Coronary artery (tissue), 2 donors: ENCODE measurements around the gene SLC38A10.
A peak's percentile ranks its signal among the peaks of the same experiment; 100 is the strongest.

Source experiments
- DNase-seq: peaks from one replicate; pipeline ENCODE4 v3.0.0-alpha.2; 2017; ENCODE audit warnings: low spot score
- H3K27ac ChIP-seq, 2 donors: fragments of 200-600 bp; sonication (generic); one replicate each; pipeline ENCODE4 v1.5.1; 2016 to 2019
- H3K4me3 ChIP-seq: fragments of 200-600 bp; sonication (generic); 2 replicates; pipeline ENCODE4 v1.5.1; 2016; ENCODE audit warnings: mild to moderate bottlenecking, moderate library complexity
- TF ChIP-seq, protein P1 (sequence below): fragments of 200-600 bp; sonication (generic); IDR thresholded peaks from one replicate; pipeline ENCODE4 v1.5.1; 2019; ENCODE audit warnings: antibody characterized with exemption

Gene SLC38A10

DNA sequence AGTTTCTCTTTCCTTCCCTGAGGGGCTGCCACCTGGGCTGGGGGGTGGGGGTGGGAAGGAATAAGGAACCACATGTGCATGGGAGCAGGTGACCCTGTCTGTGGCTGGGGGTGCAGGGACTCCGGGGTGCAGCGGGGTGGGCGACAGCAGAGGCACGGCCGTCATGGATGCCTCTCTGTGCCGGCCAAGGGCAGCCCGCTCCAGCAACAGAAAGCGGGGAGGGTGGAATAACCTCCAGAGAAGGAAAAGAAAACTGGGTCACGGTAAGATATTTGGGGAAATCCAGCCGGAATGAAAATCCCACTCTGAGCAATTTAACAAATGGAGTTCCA, 51.8 kb downstream of the SLC38A10 start:
- H3K27ac ChIP-seq: no peak overlapping the region
- no peak for DNase-seq

DNA sequence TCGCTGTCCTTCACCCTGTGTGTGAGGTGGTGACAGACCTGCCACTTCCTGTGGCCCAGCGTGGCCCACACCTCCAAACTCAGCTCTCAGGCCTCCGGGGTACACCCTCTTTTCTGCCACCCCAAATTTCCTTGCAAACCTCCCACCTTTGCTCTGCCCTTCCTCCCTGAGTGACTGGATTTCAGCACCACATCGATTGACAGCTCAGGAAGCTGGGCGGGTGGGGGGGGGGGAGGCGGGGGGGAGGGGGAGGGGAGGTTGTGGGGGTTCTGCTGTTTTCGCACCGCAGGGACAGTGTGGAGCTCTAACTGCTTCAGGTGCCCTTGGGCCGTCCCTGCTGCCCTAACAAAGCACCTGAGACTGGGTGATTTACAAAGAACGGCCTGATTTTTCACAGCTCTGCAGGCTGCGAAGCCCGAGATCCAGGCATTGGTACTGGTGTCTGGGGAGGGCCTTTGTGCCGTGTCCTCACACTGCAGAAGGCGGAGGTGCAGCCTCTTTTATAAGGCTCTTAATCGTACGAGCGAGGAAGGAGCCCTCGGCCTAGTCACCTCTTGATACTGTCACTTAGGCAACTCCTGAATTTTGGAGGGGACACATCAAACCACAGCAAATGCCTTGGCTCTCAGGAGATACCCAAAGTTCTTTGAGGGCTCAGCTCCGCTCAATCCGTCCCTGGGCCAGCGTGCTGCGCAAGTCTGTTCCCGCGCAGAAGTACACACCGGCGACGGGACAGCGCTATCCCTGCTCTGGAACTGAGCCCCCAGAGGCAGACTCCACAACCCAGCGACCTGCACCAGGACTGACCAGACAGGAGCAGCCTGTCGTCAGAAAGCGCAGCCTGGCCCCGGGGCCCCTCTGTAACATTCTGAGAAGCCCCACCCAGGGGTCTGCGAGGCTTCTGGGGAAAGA, 52.4 kb downstream of the SLC38A10 start:
- Histone ChIP-seq H3K4me3 (no peak overlapping the region), H3K27ac (no peak overlapping the region)
- TF ChIP-seq, protein P1, sequence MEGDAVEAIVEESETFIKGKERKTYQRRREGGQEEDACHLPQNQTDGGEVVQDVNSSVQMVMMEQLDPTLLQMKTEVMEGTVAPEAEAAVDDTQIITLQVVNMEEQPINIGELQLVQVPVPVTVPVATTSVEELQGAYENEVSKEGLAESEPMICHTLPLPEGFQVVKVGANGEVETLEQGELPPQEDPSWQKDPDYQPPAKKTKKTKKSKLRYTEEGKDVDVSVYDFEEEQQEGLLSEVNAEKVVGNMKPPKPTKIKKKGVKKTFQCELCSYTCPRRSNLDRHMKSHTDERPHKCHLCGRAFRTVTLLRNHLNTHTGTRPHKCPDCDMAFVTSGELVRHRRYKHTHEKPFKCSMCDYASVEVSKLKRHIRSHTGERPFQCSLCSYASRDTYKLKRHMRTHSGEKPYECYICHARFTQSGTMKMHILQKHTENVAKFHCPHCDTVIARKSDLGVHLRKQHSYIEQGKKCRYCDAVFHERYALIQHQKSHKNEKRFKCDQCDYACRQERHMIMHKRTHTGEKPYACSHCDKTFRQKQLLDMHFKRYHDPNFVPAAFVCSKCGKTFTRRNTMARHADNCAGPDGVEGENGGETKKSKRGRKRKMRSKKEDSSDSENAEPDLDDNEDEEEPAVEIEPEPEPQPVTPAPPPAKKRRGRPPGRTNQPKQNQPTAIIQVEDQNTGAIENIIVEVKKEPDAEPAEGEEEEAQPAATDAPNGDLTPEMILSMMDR: no peak
- DNase-seq: no peak

More for the DNA sequence above, 51.8 kb downstream of the SLC38A10 start:
- TF ChIP-seq, protein P1: no peak
- no peak overlapping the region for H3K4me3 ChIP-seq

DNA sequence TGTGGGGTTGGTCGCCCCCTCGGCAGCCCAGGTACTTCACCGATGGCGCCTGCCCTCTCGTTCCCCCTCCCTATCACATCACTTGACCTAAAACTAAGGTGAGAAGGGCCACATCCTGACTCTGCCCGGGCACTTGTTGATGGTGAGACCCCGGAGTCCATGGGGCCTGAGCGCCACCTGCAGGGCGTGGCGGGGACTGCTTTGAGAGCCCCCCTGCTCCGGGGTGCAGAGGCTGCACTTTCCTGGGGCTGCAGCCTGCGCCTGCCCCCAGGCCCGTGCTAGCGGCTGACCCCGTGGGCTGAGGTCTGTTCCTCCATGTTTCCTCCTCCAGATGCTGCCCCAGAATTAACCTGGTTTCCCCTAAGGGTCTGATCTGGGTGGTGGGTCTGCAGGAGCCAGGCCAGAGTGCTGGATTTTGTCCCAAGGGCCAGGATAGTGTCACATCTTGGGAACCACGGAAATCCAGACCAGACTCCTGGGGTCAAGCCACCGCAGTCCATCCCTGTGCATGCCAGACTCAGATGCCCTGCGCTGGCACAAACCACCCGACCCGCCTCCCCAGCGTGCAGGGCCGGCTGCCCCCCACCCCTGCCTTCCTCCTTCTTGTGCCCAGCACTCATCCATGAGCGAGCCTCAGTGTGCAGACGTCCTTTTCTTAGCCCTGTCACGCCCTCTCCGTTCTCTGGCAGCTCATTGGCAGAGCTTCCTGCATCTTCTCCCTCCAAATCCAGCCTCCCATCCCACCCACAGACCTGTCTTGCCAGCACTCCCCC, 53.3 kb downstream of the SLC38A10 start:
- Histone ChIP-seq H3K27ac (no peak overlapping the region), H3K4me3 (no peak overlapping the region)
- DNase-seq: no peak
- TF ChIP-seq, protein P1: peak; percentile 79

DNA sequence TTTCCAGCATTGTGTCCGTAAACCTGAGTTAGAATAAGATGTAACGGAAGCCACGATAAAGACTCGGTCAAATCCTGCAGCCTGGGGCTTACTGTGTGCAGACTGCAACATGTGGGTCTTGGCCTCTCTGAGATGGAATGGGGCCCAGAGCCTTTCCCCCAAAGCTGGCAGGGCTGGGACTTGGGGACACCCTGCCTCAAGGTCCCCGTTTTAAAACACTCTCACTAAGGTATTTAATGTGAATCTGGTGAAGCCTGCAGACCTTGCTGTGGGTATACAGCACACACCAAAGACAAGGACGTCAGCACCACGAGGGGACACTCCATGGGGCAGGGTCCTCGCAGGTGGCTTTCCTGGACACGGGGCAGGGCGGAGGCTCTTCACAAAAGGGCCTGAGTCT, 53.9 kb downstream of the SLC38A10 start:
- no peak for DNase-seq
- TF ChIP-seq, protein P1: no peak
- no peak overlapping the region for H3K4me3 ChIP-seq
- H3K27ac ChIP-seq: no peak overlapping the region

DNA sequence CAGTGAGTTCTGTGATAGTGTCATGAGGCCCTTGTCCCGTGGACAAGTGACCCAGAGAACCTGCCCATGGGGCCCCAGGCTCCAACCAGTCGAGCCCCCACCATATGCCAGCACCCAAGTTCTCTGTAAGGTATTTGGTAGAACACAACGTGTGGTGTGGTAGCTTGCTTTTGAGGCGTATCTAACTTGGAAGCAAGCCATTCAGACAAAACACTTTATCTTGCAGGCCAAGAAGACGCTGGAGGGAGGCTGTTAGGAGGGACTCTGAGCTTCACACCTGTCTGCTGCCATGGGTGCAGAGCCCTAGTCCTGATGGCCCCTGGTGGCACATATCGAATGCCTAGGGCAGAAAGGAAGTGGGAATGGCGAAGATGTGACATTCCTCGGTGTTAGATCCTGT, 54.3 kb downstream of the SLC38A10 start:
- no peak for DNase-seq
- TF ChIP-seq, protein P1: no peak
- Histone ChIP-seq H3K27ac (no peak overlapping the region), H3K4me3 (no peak overlapping the region)

DNA sequence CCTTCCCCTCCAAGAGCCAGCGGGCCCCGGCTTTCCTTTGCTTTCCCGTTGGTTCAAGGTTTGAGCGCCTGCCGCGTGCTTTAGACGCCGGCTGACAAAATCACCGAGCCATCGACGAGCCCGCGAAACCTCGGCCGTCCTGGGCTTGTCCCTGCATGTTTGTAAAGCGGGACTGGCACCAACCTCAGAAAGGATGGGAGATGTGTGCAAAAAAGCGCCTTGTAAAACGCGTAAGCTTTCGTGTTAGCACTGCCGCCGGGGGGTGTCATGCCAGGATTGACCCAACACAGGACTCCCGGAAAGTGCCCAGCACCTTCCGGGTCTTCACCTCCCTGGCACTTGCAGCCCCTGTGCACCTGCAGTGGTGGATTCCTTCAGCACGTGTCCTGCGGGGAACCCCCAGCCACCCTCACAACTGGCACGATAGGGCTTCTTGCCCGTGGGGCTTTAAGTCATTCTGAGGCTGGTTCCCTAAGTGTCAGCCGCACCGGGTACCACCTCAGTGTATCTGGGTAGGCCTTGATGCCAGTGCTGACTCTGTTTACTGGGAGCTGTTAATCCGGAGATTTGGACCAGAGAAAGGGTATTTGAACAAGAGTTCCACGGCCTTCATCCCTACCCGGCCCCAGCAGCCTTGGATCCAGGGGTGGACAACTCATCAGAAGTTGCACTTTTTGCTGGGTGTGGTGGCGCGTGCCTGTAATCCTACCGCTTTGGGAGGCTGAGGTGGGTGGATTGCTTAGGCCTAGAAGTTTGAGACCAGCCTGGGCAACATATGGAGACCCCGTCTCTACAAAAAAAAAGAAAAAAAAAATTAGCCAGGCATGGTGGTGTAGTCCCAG, 55.2 kb downstream of the SLC38A10 start:
- TF ChIP-seq, protein P1: no peak
- Histone ChIP-seq H3K4me3 (peak overlapping the region; percentile 100), H3K27ac (peak overlapping the region; percentile 68 to 88)
- DNase-seq: no peak
